Tibial nerve (tissue), 4 donors: ENCODE measurements around the gene NHSL1. TPM values are rescaled to one million over a fixed set of nuclear protein-coding genes. Genes with fewer than 3 reads are reported as not detected.

Source experiments
- DNase-seq, 2 donors: peaks; one replicate each; pipeline ENCODE4 v3.0.0-alpha.2; 2019; ENCODE audit warnings: low spot score in 2 of 2
- H3K27ac ChIP-seq, 4 donors: fragments of 200-600 bp; sonication (generic) in 3 of 4; one replicate each; pipeline ENCODE4 v1.5.1; 2017 to 2019; ENCODE audit warnings: mild to moderate bottlenecking in 1 of 4
- H3K27me3 ChIP-seq, 2 donors: fragments of 200-600 bp; sonication (generic) in 1 of 2; one replicate each; pipeline versions ENCODE4 v1.5.1 to v1.6.0; 2017 to 2019
- H3K36me3 ChIP-seq, 3 donors: fragments of 200-600 bp; sonication (generic); one replicate each; pipeline ENCODE4 v1.5.1; 2018 to 2019
- H3K4me1 ChIP-seq, 4 donors: fragments of 200-600 bp; sonication (generic) in 3 of 4; one replicate each; pipeline ENCODE4 v1.5.1; 2017 to 2019
- H3K4me3 ChIP-seq, 4 donors: fragments of 200-600 bp; sonication (generic) in 3 of 4; one replicate each; pipeline ENCODE4 v1.5.1; 2017 to 2019; ENCODE audit warnings: mild to moderate bottlenecking in 1 of 4, moderate library complexity in 1 of 4
- H3K9me3 ChIP-seq, 4 donors: fragments of 200-600 bp; sonication (generic) in 3 of 4; one replicate each; pipeline ENCODE4 v1.5.1; 2017 to 2019
- EP300 ChIP-seq, 2 donors: sonication (generic); formaldehyde crosslinking; IDR thresholded peaks; one replicate each; pipeline ENCODE4 v1.6.1; 2017; ENCODE audit warnings: antibody characterized with exemption in 2 of 2, mild to moderate bottlenecking in 1 of 2
- POLR2A ChIP-seq, 2 donors: fragments of 450-650 bp; IDR thresholded peaks; one replicate each; pipeline ENCODE4 v1.6.1; 2017; ENCODE audit warnings: antibody characterized with exemption in 2 of 2, mild to moderate bottlenecking in 2 of 2, moderate library complexity in 2 of 2
- WGBS, 2 donors: methylation state at CpG; one replicate each; pipeline ENCODE4 v1.1.5; 2018; 5-methylcytosine and 5-hydroxymethylcytosine counted together
- total RNA-seq, 4 donors: library from RNA; depleted of rRNA; stranded (reverse); fragments of >200 nt; gene quantifications; one replicate each; pipeline ENCODE4 v1.1.0, GENCODE V29; 2016
- TF ChIP-seq, protein P1 (sequence below), 5 experiments: fragments of 200-600 bp in 3 of 5; fragments of 450-650 bp in 2 of 5; sonication (generic) in 3 of 5; IDR thresholded peaks; one replicate each; pipeline ENCODE4 v1.5.1; 2016 to 2019; ENCODE audit warnings: antibody characterized with exemption in 5 of 5, mild to moderate bottlenecking in 3 of 5, moderate library complexity in 2 of 5

NHSL1 gene
- total RNA-seq, 4 donors from 2014 or later, result 8.6 to 17.3 (median 12.6) TPM

DNA sequence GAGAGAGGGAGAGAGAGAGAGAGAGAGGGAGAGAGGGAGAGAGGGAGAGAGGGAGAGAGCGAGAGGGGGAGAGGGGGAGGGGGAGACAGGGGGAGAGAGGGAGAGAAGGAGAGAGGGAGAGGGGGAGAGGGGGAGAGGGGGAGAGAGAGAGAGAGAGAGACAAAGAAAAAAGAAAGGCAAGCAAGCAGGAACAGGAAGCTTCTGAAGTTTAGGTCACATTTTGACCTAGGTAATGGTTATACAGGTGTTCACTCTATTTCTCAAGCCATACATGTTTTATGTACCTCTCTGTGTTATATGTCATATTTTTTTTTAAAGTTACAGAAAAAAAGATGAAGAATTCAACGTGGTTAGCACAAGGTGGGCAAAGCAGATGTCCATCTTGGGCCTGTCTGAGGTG lies 9.4 kb downstream of the NHSL1 start:
- H3K9me3 ChIP-seq, result no peaks in the 10 kb centered on the region
- WGBS, 2 donors, result 91 to 100% methylated on average over 2 of the region's 2 CpGs
- TF ChIP-seq POLR2A (IDR thresholded peaks at IDR 0.05) (no peak), EP300 (IDR thresholded peaks at IDR 0.05) (no peak)
- TF ChIP-seq, protein P1, sequence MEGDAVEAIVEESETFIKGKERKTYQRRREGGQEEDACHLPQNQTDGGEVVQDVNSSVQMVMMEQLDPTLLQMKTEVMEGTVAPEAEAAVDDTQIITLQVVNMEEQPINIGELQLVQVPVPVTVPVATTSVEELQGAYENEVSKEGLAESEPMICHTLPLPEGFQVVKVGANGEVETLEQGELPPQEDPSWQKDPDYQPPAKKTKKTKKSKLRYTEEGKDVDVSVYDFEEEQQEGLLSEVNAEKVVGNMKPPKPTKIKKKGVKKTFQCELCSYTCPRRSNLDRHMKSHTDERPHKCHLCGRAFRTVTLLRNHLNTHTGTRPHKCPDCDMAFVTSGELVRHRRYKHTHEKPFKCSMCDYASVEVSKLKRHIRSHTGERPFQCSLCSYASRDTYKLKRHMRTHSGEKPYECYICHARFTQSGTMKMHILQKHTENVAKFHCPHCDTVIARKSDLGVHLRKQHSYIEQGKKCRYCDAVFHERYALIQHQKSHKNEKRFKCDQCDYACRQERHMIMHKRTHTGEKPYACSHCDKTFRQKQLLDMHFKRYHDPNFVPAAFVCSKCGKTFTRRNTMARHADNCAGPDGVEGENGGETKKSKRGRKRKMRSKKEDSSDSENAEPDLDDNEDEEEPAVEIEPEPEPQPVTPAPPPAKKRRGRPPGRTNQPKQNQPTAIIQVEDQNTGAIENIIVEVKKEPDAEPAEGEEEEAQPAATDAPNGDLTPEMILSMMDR (IDR thresholded peaks at IDR 0.05), result no peak
- H3K27ac ChIP-seq, result no peak overlapping the region
- no peaks in the 10 kb centered on the region for H3K36me3 ChIP-seq
- DNase-seq, result no peak
- H3K4me1 ChIP-seq, result peaks cover 0 to 20% (median 5%) of the 10 kb centered on the region in 4 donors
- H3K4me3 ChIP-seq, result no peak overlapping the region
- H3K27me3 ChIP-seq, result no peaks in the 10 kb centered on the region

DNA sequence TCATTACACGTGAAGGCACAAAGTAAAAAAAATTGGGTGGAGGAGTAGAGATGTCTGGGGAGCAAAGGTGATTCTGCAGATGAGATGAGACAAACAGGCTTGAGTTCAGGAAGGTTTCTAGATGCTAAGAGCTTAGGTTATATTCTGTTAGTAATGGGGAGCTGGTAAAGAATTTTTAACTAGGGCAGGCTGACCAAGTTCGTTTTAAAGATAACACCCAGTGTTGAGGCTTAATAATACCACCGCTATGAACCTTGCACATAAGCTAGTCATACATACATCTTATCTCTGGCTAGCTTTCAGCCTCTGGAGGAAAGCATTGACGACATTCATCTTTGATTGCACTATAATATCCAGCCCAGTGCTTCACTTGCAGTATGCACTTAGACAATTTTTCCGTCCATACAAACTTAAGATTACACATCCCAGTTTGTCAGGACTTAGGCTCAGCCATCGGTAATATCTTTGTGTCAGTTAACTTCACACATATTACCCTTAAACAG lies 12.1 kb downstream of the NHSL1 start:
- Histone ChIP-seq H3K36me3 (no peaks in the 10 kb centered on the region), H3K9me3 (no peaks in the 10 kb centered on the region), H3K4me3 (no peak overlapping the region), H3K27ac (no peak overlapping the region), H3K27me3 (no peaks in the 10 kb centered on the region), H3K4me1 (peaks cover 0 to 12% (median 6%) of the 10 kb centered on the region in 4 donors)
- 93 to 96% methylated on average over 6 of the region's 6 CpGs for WGBS, 2 donors
- TF ChIP-seq, protein P1 (IDR thresholded peaks at IDR 0.05), result no peak
- TF ChIP-seq EP300 (IDR thresholded peaks at IDR 0.05) (no peak), POLR2A (IDR thresholded peaks at IDR 0.05) (no peak)
- no peak for DNase-seq

DNA sequence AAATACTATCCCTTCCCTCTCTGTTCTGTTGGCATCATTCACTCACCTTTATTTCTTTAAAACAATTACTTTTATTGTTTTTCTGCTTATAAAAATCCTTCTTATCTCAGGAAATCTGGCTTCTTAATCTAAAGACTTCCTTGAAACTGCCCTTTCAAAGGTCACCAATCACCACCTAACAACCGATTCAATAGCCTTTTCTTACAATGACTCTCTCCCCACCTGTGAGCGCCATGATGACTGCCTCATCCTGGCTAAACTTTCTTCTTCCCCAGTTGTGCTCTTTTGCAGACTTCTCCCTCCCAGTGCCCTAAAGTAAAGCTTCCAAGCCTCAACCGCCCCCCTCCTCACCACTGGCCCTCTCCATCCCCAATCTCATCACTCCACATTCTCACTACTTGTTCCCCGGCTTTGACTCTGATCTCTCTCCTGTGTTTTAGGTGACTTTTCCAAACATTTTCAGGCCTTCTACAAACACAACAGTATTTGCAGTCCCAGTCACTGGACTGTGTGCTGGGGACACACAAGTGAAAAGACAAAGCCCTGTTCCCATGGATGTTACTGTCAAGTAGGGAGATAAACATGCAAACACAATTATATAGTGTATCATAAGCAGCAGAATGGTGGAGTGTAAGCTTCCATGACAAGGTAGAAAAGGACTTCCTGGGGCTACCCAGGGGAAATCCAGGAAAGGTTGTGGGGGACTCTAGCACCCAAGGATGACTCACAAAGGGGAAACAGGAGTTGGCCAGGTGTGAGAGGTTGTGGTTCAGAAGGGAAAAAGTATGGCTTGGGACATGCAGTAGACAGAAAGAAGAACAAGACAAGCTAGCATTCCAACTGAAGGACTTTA lies 12.8 kb downstream of the NHSL1 start:
- Histone ChIP-seq H3K27me3 (no peaks in the 10 kb centered on the region), H3K9me3 (no peaks in the 10 kb centered on the region), H3K36me3 (no peaks in the 10 kb centered on the region), H3K27ac (no peak overlapping the region), H3K4me3 (no peak overlapping the region), H3K4me1 (peaks cover 0 to 12% (median 6%) of the 10 kb centered on the region in 4 donors)
- WGBS, 2 donors, result 84 to 89% methylated on average over 4 of the region's 4 CpGs
- TF ChIP-seq EP300 (IDR thresholded peaks at IDR 0.05) (no peak), POLR2A (IDR thresholded peaks at IDR 0.05) (no peak)
- TF ChIP-seq, protein P1 (IDR thresholded peaks at IDR 0.05), result no peak
- no peak for DNase-seq

DNA sequence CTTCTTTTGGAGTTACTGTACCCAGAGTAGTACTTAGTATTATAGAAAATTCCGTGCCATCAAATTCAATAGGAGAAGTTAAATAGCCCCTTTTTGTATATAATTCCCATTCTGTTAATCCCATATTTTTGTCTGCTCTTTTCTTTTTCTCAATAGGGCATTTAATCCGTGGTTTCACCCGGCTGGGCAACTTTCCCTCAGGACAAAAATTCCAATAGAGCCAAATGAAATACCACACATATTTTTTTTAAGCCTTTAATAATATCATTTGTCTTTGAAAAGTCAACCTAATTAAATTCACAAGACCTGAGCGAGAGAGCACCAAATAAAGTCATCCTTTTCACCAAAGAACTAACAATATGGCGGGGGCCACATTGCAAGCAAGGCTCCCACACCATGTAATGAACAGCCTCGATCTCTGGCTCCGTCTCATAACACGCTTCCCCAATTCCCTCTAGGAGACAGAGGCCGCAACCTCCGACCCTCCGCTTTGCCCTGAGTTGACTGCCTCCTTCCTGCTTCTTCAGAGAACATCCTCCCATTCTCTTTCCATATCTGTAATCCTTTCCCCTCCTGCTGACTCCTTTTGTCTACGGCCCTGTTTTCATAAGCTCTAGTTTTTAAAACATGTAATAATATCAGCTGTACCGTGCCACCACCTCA lies 13.6 kb downstream of the NHSL1 start:
- H3K4me3 ChIP-seq, result no peak overlapping the region
- H3K9me3 ChIP-seq, result no peaks in the 10 kb centered on the region
- TF ChIP-seq POLR2A (IDR thresholded peaks at IDR 0.05) (no peak), EP300 (IDR thresholded peaks at IDR 0.05) (no peak)
- TF ChIP-seq, protein P1 (IDR thresholded peaks at IDR 0.05), result no peak
- H3K4me1 ChIP-seq, result peaks cover 0 to 12% (median 6%) of the 10 kb centered on the region in 4 donors
- no peak for DNase-seq
- no peaks in the 10 kb centered on the region for H3K27me3 ChIP-seq
- no peak overlapping the region for H3K27ac ChIP-seq
- no peaks in the 10 kb centered on the region for H3K36me3 ChIP-seq
- WGBS, 2 donors, result 60 to 63% methylated on average over 13 of the region's 13 CpGs
